DND-41 (cell line): Measurements from ENCODE around the gene EYS.

Source experiments
- ATAC-seq: fragments of 200-7000 bp; cut with Tn5 transposase; 3 replicates; pipeline ENCODE4 v1.9.1; 2021; ENCODE audit warnings: low read depth; ENCODE audit not compliant: insufficient read depth
- DNase-seq: peaks from one replicate; pipeline ENCODE4 v3.0.0-alpha.2; 2020
- H2AFZ ChIP-seq: 2 replicates; pipeline ENCODE4 v1.6.0; 2012; ENCODE audit warnings: low read depth, low read length
- H3K27ac ChIP-seq: 2 replicates; pipeline ENCODE4 v1.5.1; 2012; ENCODE audit warnings: low read length, inconsistent platforms
- H3K27me3 ChIP-seq: fragments of 200-600 bp; sonication (generic); 2 replicates; pipeline ENCODE4 v1.6.0; 2012; ENCODE audit warnings: low read length, mild to moderate bottlenecking, inconsistent platforms; ENCODE audit not compliant: insufficient read depth, poor library complexity
- H3K36me3 ChIP-seq: 2 replicates; pipeline ENCODE4 v1.5.1; 2012; ENCODE audit warnings: low read length, inconsistent platforms; ENCODE audit not compliant: insufficient read depth
- H3K4me1 ChIP-seq: 2 replicates; pipeline ENCODE4 v1.5.1; 2012; ENCODE audit warnings: mild to moderate bottlenecking, low read length; ENCODE audit not compliant: insufficient read depth
- H3K4me2 ChIP-seq: 2 replicates; pipeline ENCODE4 v1.6.0; 2012; ENCODE audit warnings: mild to moderate bottlenecking, moderate library complexity, low read length, inconsistent platforms; ENCODE audit not compliant: insufficient read depth
- H3K4me3 ChIP-seq, 2 experiments: fragments of 200-600 bp in 1 of 2; shearing (Covaris generic) in 1 of 2; 2 replicates each; pipeline ENCODE4 v1.5.1; 2012 to 2016; ENCODE audit warnings: inconsistent platforms in 2 of 2, low read length in 2 of 2, mild to moderate bottlenecking in 2 of 2, low read depth in 1 of 2, moderate library complexity in 1 of 2
- H3K79me2 ChIP-seq: 2 replicates; pipeline ENCODE4 v1.6.0; 2012; ENCODE audit warnings: low read length, inconsistent platforms; ENCODE audit not compliant: insufficient read depth
- H3K9ac ChIP-seq: 2 replicates; pipeline ENCODE4 v1.6.0; 2012; ENCODE audit warnings: low read depth, mild to moderate bottlenecking, inconsistent platforms, low read length, moderate library complexity
- H3K9me3 ChIP-seq: 2 replicates; pipeline ENCODE4 v1.5.1; 2012; ENCODE audit warnings: low read length, moderate library complexity, mild to moderate bottlenecking, inconsistent platforms; ENCODE audit not compliant: insufficient read depth, severe bottlenecking
- H4K20me1 ChIP-seq: 2 replicates; pipeline ENCODE4 v1.6.0; 2012; ENCODE audit warnings: low read length; ENCODE audit not compliant: insufficient read depth
- EZH2 ChIP-seq: IDR thresholded peaks from 3 replicates; pipeline ENCODE4 v1.6.1; 2012; ENCODE audit warnings: borderline replicate concordance, low read depth, mild to moderate bottlenecking, moderate library complexity, low read length, inconsistent platforms; ENCODE audit not compliant: severe bottlenecking
- TF ChIP-seq, protein P1 (sequence below): IDR thresholded peaks from 2 replicates; pipeline ENCODE4 v1.5.1; 2012; ENCODE audit warnings: borderline replicate concordance, low read length, moderate library complexity, mild to moderate bottlenecking; ENCODE audit not compliant: poor library complexity, severe bottlenecking; ENCODE audit errors: extremely low read depth

The EYS gene

GRCh38 chr6:63764318-63764916 lies 1942.6 kb downstream of the EYS start:
- DNase-seq (no peak), ATAC-seq (peak; percentile 53; the same call in 1 of the 3 replicates)

DNA sequence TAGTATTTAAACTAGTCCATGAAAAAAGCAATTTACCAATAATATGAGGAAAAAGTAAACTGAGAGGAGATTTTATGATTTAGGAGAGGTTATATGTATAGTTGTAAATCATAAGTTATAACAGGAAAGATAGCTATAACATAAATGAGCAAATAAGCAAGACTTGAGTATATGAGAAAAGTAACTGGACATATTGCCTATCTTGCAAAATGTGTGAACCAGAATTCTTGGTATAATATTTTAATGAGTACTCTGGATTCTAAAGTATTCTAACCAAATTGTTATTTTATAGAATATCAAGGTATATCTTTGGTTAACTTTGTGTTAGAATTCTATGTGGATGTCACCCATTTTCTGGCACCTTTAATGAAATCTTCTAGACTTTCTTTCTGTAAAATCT lies 1946.8 kb downstream of the EYS start:
- ATAC-seq (no peak), DNase-seq (no peak)
- Histone ChIP-seq H3K4me3 (no peak overlapping the region), H3K27ac (no peak overlapping the region), H4K20me1 (no peaks in the 10 kb centered on the region), H3K79me2 (no peaks in the 10 kb centered on the region), H3K27me3 (no peaks in the 10 kb centered on the region), H3K4me2 (no peak overlapping the region), H3K36me3 (no peaks in the 10 kb centered on the region), H2AFZ (no peak overlapping the region), H3K9ac (no peak overlapping the region), H3K9me3 (peaks cover 5% of the 10 kb centered on the region), H3K4me1 (no peaks in the 10 kb centered on the region)
- no peak for TF ChIP-seq EZH2
- TF ChIP-seq, protein P1, sequence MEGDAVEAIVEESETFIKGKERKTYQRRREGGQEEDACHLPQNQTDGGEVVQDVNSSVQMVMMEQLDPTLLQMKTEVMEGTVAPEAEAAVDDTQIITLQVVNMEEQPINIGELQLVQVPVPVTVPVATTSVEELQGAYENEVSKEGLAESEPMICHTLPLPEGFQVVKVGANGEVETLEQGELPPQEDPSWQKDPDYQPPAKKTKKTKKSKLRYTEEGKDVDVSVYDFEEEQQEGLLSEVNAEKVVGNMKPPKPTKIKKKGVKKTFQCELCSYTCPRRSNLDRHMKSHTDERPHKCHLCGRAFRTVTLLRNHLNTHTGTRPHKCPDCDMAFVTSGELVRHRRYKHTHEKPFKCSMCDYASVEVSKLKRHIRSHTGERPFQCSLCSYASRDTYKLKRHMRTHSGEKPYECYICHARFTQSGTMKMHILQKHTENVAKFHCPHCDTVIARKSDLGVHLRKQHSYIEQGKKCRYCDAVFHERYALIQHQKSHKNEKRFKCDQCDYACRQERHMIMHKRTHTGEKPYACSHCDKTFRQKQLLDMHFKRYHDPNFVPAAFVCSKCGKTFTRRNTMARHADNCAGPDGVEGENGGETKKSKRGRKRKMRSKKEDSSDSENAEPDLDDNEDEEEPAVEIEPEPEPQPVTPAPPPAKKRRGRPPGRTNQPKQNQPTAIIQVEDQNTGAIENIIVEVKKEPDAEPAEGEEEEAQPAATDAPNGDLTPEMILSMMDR, result no peak

More at GRCh38 chr6:63764318-63764916, 1942.6 kb downstream of the EYS start:
- no peaks in the 10 kb centered on the region for H3K36me3 ChIP-seq
- H2AFZ ChIP-seq, result no peak overlapping the region
- no peak overlapping the region for H3K4me3 ChIP-seq
- H3K9ac ChIP-seq, result no peak overlapping the region
- no peaks in the 10 kb centered on the region for H3K27me3 ChIP-seq
- no peaks in the 10 kb centered on the region for H3K4me1 ChIP-seq
- no peaks in the 10 kb centered on the region for H3K79me2 ChIP-seq
- H4K20me1 ChIP-seq, result no peaks in the 10 kb centered on the region
- no peak overlapping the region for H3K27ac ChIP-seq
- no peak overlapping the region for H3K4me2 ChIP-seq
- H3K9me3 ChIP-seq, result no peaks in the 10 kb centered on the region
- TF ChIP-seq, protein P1, result peak; percentile 61
- TF ChIP-seq EZH2, result no peak

DNA sequence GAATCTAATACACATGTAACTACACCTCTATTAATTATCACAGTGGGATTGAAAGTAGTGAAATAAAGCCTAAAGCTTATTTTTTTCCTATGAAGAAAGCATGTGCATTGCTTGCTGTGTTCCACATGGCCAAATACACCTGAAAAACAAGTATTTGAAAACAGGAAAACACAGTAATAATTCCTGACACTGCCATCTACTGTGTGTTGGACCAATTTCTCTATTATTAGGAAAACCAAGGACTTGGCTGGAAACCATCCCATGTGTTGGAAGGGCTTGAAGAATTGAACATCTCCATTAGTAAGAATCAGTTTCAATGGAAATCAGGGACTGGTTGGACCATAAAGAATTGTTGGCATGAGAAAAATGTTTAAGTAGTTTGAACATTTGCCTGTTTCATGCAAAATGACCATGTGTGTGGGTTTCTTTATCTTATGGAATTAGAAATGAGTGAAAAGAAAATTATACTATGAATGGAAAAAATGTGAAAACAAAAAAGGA lies 1947.4 kb downstream of the EYS start:
- no peaks in the 10 kb centered on the region for H3K36me3 ChIP-seq
- H3K4me2 ChIP-seq, result no peak overlapping the region
- no peak overlapping the region for H3K9ac ChIP-seq
- ATAC-seq (no peak), DNase-seq (no peak)
- TF ChIP-seq, protein P1, result no peak
- TF ChIP-seq EZH2, result no peak
- no peak overlapping the region for H2AFZ ChIP-seq
- no peaks in the 10 kb centered on the region for H3K4me1 ChIP-seq
- no peaks in the 10 kb centered on the region for H3K27me3 ChIP-seq
- no peaks in the 10 kb centered on the region for H3K79me2 ChIP-seq
- peaks cover 5% of the 10 kb centered on the region for H3K9me3 ChIP-seq
- H4K20me1 ChIP-seq, result no peaks in the 10 kb centered on the region
- no peak overlapping the region for H3K27ac ChIP-seq
- no peak overlapping the region for H3K4me3 ChIP-seq
